HG03469 (cell line): ENCODE results near the gene MEP1B.

Source experiments
- ATAC-seq: cut with Tn5 transposase; IDR thresholded peaks from one replicate; pipeline ENCODE4 v1.9.1; 2021; ENCODE audit warnings: mild to moderate bottlenecking, moderate library complexity, moderate number of reproducible peaks; ENCODE audit not compliant: unreplicated experiment

The MEP1B gene

GRCh38 chr18:32262092-32262491 lies 72.3 kb downstream of the MEP1B start:
- no peak for ATAC-seq

GRCh38 chr18:32264401-32264800 lies 74.6 kb downstream of the MEP1B start:
- ATAC-seq = no peak

- ATAC-seq = no peak
Observed at GRCh38 chr18:32267463-32267862, 77.6 kb downstream of the MEP1B start.
